ENCODE measurements around the gene ZNRF3.
"Not testable (repeated sequence)": the region's sequence is repeated elsewhere in the genome, so short reads cannot be mapped to it uniquely, and the experiment has no call there.

The ZNRF3 gene

GRCh38 chr22:28882878-28883656, at the start of gene ZNRF3:
TSS of gene ZNRF3 (plus strand) at chr22:28883572. CDS start at chr22:28883767, 195 bp downstream.
- DNase-seq, result peak; percentile 82 to 96 (median 86)

- DNase-seq, result no peak
Measured at GRCh38 chr22:28835630-28836189, 47.7 kb upstream of the ZNRF3 start.

GRCh38 chr22:28837640-28838039, 45.7 kb upstream of the ZNRF3 start:
- DNase-seq, result no peak

- no peak for DNase-seq
Measured at GRCh38 chr22:28838971-28839370, 44.4 kb upstream of the ZNRF3 start.

- no peak for DNase-seq
Measured at GRCh38 chr22:28841111-28841510, 42.3 kb upstream of the ZNRF3 start.

- no peak for DNase-seq
Measured at GRCh38 chr22:28843633-28844032, 39.7 kb upstream of the ZNRF3 start.

- DNase-seq, result not testable (repeated sequence)
Measured at GRCh38 chr22:28844277-28844676, 39.1 kb upstream of the ZNRF3 start.

GRCh38 chr22:28846994-28847393, 36.4 kb upstream of the ZNRF3 start:
- no peak for DNase-seq

- peak in 2 of 4 experiments; percentile 4 to 8 for DNase-seq
Measured at GRCh38 chr22:28855355-28856094, 27.8 kb upstream of the ZNRF3 start.

- DNase-seq, result no peak
Measured at GRCh38 chr22:28856095-28856455, 27.3 kb upstream of the ZNRF3 start.

GRCh38 chr22:28857288-28857687, 26.1 kb upstream of the ZNRF3 start:
- no peak for DNase-seq

GRCh38 chr22:28864878-28865596, 18.3 kb upstream of the ZNRF3 start:
- no peak for DNase-seq

GRCh38 chr22:28867191-28867590, 16.2 kb upstream of the ZNRF3 start:
- no peak for DNase-seq

GRCh38 chr22:28868389-28868788, 15.0 kb upstream of the ZNRF3 start:
- not testable (repeated sequence) for DNase-seq

GRCh38 chr22:28869736-28870135, 13.6 kb upstream of the ZNRF3 start:
- DNase-seq, result no peak

- DNase-seq, result no peak
Measured at GRCh38 chr22:28873183-28873963, 10.0 kb upstream of the ZNRF3 start.

GRCh38 chr22:28874061-28874460, 9.3 kb upstream of the ZNRF3 start:
- no peak for DNase-seq

GRCh38 chr22:28874811-28875320, 8.5 kb upstream of the ZNRF3 start:
- DNase-seq, result no peak

- DNase-seq, result no peak
Measured at GRCh38 chr22:28882545-28882877, 861 bp upstream of the ZNRF3 start.

- DNase-seq, result no peak
Measured at GRCh38 chr22:28883657-28883916, 215 bp downstream of the ZNRF3 start.

GRCh38 chr22:28883917-28884746, 760 bp downstream of the ZNRF3 start:
- peak in 2 of 4 experiments; percentile 10 to 38 for DNase-seq
